Cardiac muscle cell (in vitro differentiated cells and primary cell): ENCODE results near the gene EEF1A1. TPM values are rescaled to one million over a fixed set of nuclear protein-coding genes. Genes with fewer than 3 reads are reported as not detected.

ENCODE experiments used
- DNase-seq, 2 donors: peaks; one replicate each; pipeline versions ENCODE4 v3.0.0 to v3.0.0-alpha.2; 2010 to 2017; ENCODE audit warnings: low read depth in 1 of 2, low spot score in 1 of 2
- H3K27ac ChIP-seq: fragments of 200-600 bp; sonication (generic); 2 replicates; pipeline ENCODE4 v1.5.1; 2016
- H3K27me3 ChIP-seq: fragments of 200-600 bp; sonication (generic); 2 replicates; pipeline ENCODE4 v1.6.0; 2016; ENCODE audit warnings: control low read depth
- H3K36me3 ChIP-seq: fragments of 200-600 bp; sonication (generic); 2 replicates; pipeline ENCODE4 v1.5.1; 2016; ENCODE audit warnings: control low read depth
- H3K4me1 ChIP-seq: fragments of 200-600 bp; sonication (generic); 2 replicates; pipeline ENCODE4 v1.8.1; 2017; ENCODE audit warnings: low read depth, mild to moderate bottlenecking, mixed run types
- H3K4me3 ChIP-seq: fragments of 200-600 bp; sonication (generic); 2 replicates; pipeline ENCODE4 v1.5.1; 2016; ENCODE audit warnings: mild to moderate bottlenecking
- H3K9me3 ChIP-seq: fragments of 200-600 bp; sonication (generic); 2 replicates; pipeline ENCODE4 v1.5.1; 2017; ENCODE audit warnings: low read depth, mild to moderate bottlenecking, control low read depth
- polyA plus RNA-seq: library from polyadenylated mRNA; unstranded; fragments of >200 nt; fragmentation: Nextera tagmentation; extraction: Ambion mirVana; gene quantifications from 2 replicates; pipeline ENCODE4 v1.2.1, GENCODE V29; 2016
- total RNA-seq: library from RNA; depleted of rRNA; stranded (reverse); fragments of >200 nt; gene quantifications from 2 replicates; pipeline ENCODE4 v1.2.3, GENCODE V29; 2016
- TF ChIP-seq, protein P1 (sequence below): IDR thresholded peaks from 2 replicates; pipeline ENCODE4 v1.5.1; 2012; ENCODE audit warnings: low read depth, mild to moderate bottlenecking, low read length

Gene EEF1A1
- total and polyA plus RNA-seq, 2 experiments from 2014 or later, result 2,527 to 7,643 TPM

DNA sequence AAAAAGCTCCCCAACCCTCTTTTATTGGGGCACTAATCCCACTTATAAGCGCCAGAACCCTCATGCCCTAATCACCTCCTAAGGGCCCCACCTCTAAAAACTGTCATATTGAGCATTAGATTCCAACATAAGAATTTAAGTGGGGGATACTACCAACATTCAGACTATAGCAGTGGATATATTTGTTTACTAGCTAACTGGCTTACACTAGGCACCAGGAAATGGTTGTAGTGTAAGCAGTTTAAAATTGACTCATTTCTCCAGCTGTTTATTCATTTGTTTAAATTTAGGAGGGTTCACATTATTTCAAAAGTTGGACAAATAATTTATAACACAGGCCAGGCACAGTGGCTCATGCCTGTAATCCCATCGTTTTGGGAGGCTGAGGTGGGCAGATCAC, 36.4 kb downstream of the EEF1A1 start:
- TF ChIP-seq, protein P1, sequence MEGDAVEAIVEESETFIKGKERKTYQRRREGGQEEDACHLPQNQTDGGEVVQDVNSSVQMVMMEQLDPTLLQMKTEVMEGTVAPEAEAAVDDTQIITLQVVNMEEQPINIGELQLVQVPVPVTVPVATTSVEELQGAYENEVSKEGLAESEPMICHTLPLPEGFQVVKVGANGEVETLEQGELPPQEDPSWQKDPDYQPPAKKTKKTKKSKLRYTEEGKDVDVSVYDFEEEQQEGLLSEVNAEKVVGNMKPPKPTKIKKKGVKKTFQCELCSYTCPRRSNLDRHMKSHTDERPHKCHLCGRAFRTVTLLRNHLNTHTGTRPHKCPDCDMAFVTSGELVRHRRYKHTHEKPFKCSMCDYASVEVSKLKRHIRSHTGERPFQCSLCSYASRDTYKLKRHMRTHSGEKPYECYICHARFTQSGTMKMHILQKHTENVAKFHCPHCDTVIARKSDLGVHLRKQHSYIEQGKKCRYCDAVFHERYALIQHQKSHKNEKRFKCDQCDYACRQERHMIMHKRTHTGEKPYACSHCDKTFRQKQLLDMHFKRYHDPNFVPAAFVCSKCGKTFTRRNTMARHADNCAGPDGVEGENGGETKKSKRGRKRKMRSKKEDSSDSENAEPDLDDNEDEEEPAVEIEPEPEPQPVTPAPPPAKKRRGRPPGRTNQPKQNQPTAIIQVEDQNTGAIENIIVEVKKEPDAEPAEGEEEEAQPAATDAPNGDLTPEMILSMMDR, result no peak
- H3K27ac ChIP-seq, result no peak overlapping the region
- H3K27me3 ChIP-seq, result no peaks in the 10 kb centered on the region
- no peak overlapping the region for H3K4me3 ChIP-seq
- no peaks in the 10 kb centered on the region for H3K4me1 ChIP-seq
- H3K9me3 ChIP-seq, result no peaks in the 10 kb centered on the region
- DNase-seq, result no peak
- peaks cover 49% of the 10 kb centered on the region for H3K36me3 ChIP-seq

DNA sequence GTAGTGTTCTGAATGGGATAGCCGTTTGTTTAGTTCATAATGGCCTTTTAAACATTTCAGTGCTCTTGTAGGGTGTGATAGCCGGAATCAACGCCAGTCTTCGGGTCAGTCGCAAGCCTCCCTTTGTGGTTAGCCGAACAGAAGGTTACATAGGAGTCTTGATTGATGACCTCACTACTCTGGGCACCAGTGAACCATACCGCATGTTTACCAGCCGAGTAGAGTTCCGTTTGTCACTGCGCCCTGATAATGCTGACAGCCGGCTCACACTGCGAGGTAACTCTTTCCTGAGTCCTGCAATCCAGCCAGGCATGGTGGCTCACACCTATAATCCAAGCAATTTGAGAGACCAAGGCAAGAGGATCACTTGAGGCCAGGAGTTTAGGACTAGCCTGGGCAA, 38.9 kb downstream of the EEF1A1 start:
- H3K4me3 ChIP-seq, result no peak overlapping the region
- TF ChIP-seq, protein P1, result no peak
- no peak overlapping the region for H3K27ac ChIP-seq
- no peaks in the 10 kb centered on the region for H3K9me3 ChIP-seq
- no peaks in the 10 kb centered on the region for H3K4me1 ChIP-seq
- DNase-seq, result no peak
- no peaks in the 10 kb centered on the region for H3K27me3 ChIP-seq
- H3K36me3 ChIP-seq, result peaks cover 43% of the 10 kb centered on the region

DNA sequence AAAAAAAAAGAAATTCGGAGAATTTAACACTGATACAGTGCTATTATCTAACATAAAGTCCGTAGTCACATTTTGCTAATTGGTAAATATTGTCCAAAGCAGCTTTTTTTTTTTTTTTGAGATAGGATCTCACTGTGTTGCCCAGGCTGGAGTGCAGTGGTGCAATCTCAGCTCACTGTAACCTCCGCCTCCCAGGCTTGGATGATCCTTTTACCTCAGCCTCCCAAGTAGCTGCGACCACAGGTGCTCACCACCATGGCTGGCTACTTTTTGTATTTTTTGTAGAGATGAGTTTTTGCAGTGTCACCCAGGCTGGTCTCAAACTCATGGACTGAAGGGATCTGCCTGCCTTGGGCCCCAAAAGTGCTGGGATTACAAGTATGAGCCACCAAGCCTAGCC, 43.4 kb downstream of the EEF1A1 start:
- H3K27ac ChIP-seq, result no peak overlapping the region
- TF ChIP-seq, protein P1, result no peak
- peaks cover 47% of the 10 kb centered on the region for H3K36me3 ChIP-seq
- no peak for DNase-seq
- H3K4me1 ChIP-seq, result no peaks in the 10 kb centered on the region
- no peaks in the 10 kb centered on the region for H3K9me3 ChIP-seq
- H3K27me3 ChIP-seq, result no peaks in the 10 kb centered on the region
- H3K4me3 ChIP-seq, result no peak overlapping the region

DNA sequence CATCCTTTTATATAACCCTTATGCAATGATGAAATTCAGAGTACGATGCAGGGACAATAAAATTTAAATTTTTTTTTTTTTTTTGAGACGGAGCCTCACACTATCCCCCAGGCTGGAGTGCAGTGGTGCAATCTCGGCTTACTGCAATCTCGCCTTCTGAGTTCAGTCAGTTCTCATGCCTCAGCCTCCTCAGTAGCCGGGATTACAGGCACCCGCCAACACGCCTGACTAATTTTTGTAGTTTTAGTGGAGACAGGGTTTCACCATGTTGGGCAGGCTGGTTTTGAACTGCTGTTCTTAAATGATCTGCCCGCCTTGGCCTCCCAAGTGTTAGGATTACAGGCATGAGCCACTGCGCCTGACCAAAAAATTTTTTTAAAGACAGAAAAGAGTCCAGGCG, 44.1 kb downstream of the EEF1A1 start:
- Histone ChIP-seq H3K36me3 (peaks cover 44% of the 10 kb centered on the region), H3K4me1 (no peaks in the 10 kb centered on the region), H3K27ac (no peak overlapping the region), H3K9me3 (no peaks in the 10 kb centered on the region), H3K4me3 (no peak overlapping the region), H3K27me3 (no peaks in the 10 kb centered on the region)
- TF ChIP-seq, protein P1, result no peak
- DNase-seq, result no peak

DNA sequence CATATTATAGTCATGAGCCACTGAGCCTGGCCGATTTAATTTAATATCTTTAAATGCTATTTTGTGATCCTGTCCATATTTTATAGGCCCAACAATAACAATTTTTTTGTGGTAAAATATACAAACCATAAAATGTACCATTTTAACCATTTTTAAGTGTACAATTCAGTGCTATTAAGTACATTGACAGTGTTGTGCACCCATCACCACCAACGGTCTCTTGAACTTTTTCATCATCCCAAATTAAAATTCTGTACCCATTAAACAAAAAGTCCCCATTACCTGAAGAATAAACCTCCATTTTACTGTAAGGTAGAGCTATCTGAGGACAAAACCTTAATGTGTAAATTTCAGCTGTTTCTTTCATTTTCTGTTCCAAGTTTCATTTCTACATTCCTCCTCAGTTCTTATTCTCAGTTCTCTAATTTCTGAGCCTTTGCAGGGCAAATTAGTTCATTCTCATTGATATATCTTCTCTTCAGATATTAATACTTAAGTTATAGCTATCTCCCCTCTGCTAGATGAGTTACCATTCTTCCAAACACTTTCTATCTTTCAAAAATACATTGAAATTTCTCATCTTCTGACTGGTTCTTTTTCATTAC, 49.0 kb downstream of the EEF1A1 start:
- Histone ChIP-seq H3K36me3 (peaks cover 53% of the 10 kb centered on the region), H3K27ac (no peak overlapping the region), H3K27me3 (no peaks in the 10 kb centered on the region), H3K4me3 (no peak overlapping the region), H3K4me1 (no peaks in the 10 kb centered on the region), H3K9me3 (no peaks in the 10 kb centered on the region)
- no peak for DNase-seq
- TF ChIP-seq, protein P1, result no peak

Other genes starting within 250 kb of the EEF1A1 start
- gene DPPA5, start 166.8 kb downstream of the EEF1A1 start, total RNA-seq, result not detected in 2 replicates
- not detected in 2 replicates for gene DPPA5, start 166.8 kb downstream of the EEF1A1 start, polyA plus RNA-seq
- gene KHDC3L, start 158.4 kb downstream of the EEF1A1 start, total RNA-seq, result 0.86 and 1.2 TPM in 2 replicates
- gene KHDC3L, start 158.4 kb downstream of the EEF1A1 start, polyA plus RNA-seq, result 0.35 TPM in 1 of 2 replicates, not detected in the other
- gene OOEP, start 151.1 kb downstream of the EEF1A1 start, total RNA-seq, result not detected in 2 replicates
- not detected in 2 replicates for gene OOEP, start 151.1 kb downstream of the EEF1A1 start, polyA plus RNA-seq
- not detected in 2 replicates for gene DDX43, start 126.2 kb downstream of the EEF1A1 start, total RNA-seq
- not detected in 2 replicates for gene DDX43, start 126.2 kb downstream of the EEF1A1 start, polyA plus RNA-seq
- 0.07 TPM in 1 of 2 replicates, not detected in the other for gene CGAS, start 68.7 kb downstream of the EEF1A1 start, total RNA-seq
- gene CGAS, start 68.7 kb downstream of the EEF1A1 start, polyA plus RNA-seq, result not detected in 2 replicates
- gene MTO1, start 59.3 kb downstream of the EEF1A1 start, total RNA-seq, result 18.5 and 23.6 TPM in 2 replicates
- gene MTO1, start 59.3 kb downstream of the EEF1A1 start, polyA plus RNA-seq, result 19.6 and 25.3 TPM in 2 replicates
- gene SLC17A5, start 133.0 kb upstream of the EEF1A1 start, total RNA-seq, result 5.4 and 9.9 TPM in 2 replicates
- gene SLC17A5, start 133.0 kb upstream of the EEF1A1 start, polyA plus RNA-seq, result 17.8 and 19.8 TPM in 2 replicates
- gene CD109, start 175.2 kb upstream of the EEF1A1 start, total RNA-seq, result 1.7 and 2.1 TPM in 2 replicates
- 0.99 and 1.5 TPM in 2 replicates for gene CD109, start 175.2 kb upstream of the EEF1A1 start, polyA plus RNA-seq